ENCODE measurements around the gene SPTLC2.
"Not testable (repeated sequence)": the region's sequence is repeated elsewhere in the genome, so short reads cannot be mapped to it uniquely, and the experiment has no call there.

The SPTLC2 gene

DNA sequence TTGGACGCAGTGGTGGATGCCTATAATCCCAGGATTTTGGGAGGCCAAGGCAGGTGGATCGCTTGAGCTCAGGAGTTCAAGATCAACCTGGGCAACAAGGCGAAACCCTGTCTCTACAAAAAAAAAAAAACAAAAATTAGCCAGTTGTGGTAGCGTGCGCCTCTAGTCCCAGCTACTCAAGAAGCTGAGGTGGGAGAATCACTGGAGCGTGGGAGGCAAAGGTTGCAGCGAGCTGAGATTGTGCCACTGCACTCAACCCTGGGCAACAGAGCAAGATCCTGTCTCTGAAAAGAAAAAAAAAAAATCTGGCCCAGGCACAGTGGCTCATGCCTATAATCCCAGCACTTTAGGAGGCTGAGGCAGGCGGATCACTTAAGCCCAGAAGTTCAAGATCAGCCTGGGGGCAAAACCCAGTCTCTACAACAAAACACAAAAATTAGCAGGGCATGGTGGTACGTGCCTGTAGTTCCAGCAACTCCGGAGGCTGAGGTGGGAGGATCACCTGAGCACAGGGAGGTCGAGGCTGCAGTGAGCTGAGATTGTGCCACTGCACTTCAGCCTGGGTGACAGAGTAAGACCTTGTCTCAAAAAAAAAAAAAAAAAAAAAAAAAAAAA lies 27.9 kb downstream of the SPTLC2 start:
- not testable (repeated sequence) for DNase-seq (ENCODE audit: low spot score)

DNA sequence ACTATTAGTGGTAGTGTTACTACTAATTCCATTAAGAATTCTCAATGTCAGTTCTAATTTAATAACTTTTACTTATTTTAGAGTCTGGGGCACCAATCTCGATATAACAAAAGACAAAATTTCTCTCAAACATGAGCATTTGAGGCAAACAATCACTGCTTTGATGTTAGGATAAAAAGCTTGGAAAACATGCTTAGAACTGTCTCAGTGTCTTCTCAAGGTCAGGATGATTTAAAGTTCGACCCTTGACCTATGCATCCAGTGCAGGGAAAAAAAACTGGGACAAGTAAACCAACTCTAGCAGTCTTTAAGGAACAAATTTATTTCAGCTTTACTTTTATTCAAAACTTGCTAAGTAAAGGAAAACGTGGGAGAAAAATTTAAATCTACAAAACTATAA lies 31.1 kb downstream of the SPTLC2 start:
- no peak for DNase-seq (ENCODE audit: low spot score)

DNA sequence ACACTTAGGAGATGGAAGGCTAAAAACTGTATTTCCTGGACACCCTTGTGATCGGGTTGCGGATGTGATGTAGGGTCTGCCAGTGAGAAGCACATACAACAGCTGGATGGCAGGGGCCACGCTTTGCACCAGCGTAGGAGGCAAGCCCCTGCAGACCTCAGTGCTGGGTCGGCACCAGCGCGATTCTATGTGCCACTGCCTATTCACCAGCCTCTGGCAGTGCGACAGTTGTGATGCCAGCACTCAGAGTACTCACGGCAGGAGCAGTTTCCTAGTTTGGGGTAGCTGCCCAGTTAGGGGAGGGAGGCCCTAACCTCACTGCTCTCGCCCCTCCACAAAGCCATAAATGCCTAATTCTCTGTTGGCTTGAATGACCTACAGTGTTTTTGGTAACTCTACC lies 31.6 kb downstream of the SPTLC2 start:
- no peak for DNase-seq (ENCODE audit: low spot score)

DNA sequence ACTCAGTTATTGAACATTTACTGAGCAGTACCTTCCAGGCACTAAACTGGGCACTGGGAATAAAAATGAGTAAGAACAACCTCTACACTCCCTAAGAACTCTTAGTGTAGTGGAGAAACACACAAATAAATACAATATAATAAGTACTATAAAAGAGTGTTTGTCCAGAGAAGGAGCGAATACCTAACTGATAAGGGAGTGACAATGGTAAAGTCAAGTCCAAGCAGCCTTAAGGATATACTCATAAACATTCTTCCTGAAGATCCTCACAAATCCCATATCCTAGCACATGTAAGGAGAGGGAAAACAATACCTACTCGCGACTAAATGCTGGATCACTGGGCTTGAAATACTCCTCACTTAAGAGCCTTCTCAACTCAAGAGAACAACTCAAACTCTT lies 32.8 kb downstream of the SPTLC2 start:
- no peak for DNase-seq (ENCODE audit: low spot score)

DNA sequence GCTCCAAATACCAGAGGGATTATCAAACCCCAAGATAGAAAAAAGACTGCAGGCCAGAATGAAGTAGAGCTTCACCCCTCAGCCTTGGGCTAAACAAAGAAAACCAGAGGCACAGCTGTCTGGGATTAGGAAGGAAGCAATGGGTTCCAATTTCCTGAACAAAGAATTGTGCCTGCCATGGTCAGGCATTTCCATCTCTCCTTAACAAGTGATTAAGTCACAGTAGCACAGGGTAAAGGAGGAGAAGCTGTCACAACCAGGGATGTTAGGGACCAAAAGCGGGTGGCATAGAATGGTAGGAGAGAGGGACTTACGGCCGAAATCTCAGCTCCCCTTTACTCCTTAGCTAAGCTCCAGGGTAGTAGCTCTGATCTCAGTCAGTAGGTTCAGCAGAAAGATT lies 33.9 kb downstream of the SPTLC2 start:
- DNase-seq (ENCODE audit: low spot score) = peak; percentile 57

DNA sequence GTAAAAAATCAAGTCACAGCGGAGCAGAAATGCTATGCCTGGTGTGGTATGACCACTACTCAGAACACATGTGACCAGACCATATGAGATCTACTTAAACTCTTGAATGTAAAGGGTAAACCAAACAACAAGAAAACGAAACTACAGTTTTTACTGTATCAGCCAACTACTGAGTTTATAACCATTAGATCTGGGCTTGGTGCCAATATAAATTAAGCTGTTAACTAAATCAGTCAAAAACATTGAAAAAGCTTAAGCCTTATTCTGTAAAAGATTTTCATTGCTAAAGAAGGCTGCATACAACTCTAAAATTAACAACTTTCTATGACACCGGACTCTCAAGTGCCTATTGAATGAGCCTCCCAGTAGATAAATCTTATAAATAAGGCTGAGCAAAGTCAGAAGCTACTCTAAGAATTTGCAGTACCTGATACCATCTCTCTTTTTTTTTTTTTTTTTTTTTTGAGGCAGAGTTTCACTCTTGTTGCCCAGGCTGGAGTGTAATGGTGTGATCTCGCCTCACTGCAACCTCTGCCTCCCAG lies 35.4 kb downstream of the SPTLC2 start:
- DNase-seq (ENCODE audit: low spot score) = no peak

DNA sequence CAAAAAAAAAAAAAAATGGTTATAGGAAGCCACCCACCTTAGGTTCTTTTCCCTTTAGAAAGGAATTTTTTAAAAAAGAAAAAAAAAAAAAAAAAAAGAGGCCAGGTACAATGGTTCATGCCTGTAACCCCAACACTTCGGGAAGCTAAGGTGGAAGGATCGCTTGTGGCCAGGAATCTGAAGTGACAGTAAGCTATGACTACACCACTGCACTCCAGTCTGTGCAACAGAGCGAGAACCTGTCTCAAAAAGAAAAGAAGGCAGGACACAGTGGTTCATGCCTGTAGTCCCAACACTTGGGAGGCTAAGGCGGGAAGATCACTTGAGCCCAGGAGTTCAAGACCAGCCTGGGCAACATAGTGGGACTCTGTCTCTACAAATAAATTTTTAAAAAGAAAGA lies 36.0 kb downstream of the SPTLC2 start:
- no peak for DNase-seq (ENCODE audit: low spot score)

DNA sequence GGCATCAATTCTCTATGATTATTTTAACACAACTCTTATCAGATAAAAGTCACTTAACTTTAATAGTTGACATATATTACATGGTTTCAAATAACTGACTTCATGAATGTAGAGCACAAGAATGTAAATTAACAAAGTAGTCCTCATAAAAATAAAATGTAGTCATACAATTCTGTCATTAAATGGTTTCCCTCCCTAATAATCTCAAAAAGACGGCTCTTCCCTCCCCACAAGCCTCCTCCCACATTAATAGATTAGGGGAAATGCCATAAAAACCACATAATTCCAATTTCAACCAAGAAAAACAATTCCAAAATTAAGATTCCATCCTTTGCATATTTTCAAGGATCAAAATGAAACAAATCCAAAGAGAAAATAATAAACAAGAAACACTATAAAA lies 36.7 kb downstream of the SPTLC2 start:
- DNase-seq (ENCODE audit: low spot score) = no peak

DNA sequence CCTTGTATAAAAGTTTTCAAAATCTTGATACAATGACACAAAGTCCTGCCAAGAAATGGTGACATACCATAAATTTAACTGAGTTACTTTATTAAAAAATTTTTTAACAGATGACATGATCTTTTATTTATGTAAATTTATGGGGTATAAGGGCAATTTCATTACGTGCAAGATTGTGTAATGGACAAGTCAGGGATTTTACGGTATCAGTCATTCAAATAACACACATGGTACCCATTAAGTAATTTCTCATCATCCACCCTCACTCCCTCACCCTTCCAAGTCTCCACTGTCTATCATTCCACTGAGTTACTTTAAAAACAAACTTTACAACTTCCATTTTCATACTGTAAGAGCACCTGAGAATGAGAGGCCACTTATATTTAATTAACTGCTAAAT lies 37.4 kb downstream of the SPTLC2 start:
- no peak for DNase-seq (ENCODE audit: low spot score)

DNA sequence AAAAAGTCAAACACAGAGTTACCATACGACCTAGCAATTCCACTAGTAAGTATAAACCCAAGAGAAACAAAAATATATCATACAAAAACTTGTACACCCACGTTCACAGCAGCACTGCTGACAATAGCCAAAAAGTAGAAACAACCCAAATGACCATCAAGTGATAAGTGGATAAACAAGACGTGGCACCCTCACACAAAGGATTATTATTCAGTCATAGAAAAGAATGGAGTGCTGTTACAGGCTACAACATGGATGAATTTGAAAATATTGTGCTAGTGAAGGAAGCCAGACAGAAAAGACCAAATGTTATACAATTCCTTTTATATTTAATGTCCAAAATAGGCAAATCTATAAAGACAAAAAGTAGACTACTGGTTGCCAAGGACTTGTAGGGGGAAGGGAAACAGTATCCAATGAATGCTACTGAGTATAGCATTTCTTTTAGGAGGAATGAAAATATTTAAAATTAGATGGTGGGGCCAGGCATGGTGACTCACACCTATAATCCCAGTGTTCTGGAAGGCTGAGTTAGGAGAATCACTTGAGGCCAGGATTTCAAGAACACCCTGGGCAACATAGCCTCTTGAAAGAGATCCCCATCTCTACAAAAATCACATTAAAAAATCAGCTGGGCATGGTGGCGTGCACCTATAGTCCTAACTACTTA lies 41.9 kb downstream of the SPTLC2 start:
- DNase-seq (ENCODE audit: low spot score) = no peak

DNA sequence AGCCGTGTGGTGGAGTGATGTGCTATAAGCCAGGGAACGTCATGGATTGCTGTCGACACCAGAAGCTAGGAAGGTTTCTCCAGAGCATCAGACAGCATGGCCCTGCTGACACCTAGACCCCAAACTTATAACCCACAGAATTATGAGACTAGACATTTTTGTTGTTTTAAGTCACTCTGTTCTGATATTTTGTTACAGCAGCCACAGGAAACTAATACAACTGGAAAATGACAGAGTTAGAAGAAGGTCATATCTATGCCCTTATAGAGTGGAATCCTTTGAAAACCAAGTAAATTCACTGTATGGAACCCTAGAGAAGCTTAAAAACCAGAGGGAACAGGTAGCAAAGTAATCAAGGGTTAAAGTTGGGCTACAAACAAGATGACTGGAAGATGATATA lies 42.5 kb downstream of the SPTLC2 start:
- no peak for DNase-seq (ENCODE audit: low spot score)

DNA sequence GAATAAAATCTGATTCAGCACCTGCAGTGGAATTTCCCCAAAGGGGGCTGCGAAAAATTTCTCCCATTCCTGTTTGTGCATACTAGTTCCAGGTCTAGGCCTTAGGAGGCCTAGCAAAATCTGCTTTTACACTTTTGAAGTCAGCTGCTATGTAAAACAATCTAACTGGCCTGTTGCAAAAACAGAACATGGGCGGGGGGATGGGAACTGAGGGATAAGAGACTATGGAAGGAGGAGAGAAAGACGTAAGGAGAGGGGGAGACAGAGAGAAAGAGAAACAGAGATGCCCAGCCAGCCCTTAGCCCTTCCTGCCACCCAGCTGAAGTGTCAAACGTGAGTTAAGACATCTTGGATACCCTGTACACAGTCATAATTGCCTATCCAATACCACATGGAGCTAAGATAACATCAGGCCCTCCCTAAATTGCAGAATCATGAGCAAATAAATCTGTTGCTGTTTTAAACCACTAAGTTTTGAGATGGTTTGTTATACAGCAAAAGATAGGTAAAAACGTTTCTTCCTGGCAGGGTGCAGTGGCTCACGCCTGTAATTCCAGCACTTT lies 45.6 kb downstream of the SPTLC2 start:
- no peak for DNase-seq (ENCODE audit: low spot score)

DNA sequence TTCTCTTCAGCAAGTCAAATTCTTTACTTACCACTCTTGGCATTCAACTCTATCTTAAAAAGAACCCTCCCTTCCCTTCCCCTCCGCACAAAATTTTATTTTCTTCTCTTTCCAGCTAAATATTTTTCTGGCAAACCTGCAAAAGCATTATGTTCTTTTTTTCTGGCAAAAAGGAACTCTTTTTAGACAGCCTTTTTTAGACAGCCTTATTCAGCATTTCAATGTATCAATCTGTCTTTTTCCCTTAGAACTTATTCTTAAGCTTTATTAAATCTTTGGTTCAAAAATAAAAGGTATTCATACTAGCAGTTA lies 50.5 kb downstream of the SPTLC2 start:
- DNase-seq (ENCODE audit: low spot score) = no peak

DNA sequence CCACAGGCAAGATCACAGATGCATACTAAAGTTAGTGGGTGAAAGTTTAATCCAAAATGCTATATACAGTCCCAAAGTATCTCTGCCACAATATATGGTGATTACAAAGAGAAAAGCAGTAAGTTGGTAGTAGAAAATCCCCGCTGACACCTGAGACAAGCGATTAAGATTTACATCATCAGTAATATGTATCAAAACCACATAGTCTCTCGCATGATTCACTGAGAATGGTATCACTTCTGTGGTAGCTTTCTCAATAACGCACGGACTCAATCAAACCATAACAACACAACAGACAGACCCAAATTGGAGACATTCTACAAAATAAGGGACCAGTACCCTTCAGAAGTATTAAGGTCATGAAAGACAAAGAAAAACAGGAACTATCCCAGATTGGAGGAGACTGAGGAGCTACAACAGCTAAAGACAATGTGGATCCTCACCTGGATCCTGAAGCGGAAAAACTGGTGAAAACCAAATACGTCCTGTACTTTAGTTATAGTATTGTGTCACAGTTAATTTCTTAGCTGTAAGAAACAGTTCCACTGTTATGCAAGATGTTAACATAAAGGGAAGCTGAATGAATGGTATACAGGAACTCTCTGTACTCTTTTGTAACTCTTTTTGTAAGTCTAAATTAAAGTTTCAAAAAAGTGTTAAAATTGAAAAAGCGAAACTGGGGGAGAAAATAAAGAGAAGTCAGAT lies 51.0 kb downstream of the SPTLC2 start:
- DNase-seq (ENCODE audit: low spot score) = no peak

DNA sequence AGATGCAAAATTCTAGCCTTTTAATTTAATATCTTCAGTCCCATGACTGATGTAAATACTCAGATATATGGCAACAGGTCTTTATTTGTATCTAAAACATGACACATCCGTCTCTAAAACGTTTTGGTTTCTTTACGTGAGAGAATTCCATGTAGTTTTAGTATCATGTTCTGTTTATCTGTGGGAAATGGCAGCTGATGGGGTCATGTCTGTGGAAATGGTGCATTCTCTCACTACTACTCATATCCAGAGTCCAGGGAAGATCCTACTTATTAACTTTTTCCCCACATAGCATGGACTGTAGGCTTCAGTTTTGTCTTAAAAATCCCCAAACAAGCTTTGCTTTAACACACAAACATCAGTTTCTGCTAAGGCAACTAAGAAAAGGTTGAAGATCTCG lies 53.8 kb downstream of the SPTLC2 start:
- no peak for DNase-seq (ENCODE audit: low spot score)

DNA sequence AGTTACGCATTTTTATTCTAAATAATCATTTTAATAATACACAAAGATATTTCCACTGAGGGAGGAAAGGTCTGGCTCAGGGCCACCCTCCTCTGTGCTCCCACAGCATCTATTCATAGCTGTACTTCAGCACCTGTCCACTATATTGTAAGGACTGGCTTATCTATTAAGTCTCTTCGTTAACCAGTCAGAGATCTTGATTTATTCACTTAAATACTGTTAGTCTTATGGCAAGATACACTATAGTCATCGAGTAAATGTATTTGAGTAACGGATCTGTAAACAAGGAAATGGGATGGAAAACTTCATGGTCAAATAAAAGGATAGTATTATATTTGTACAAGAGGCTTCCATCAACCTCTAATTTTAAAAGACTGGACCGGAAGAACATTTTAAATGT lies 54.6 kb downstream of the SPTLC2 start:
- DNase-seq (ENCODE audit: low spot score) = no peak

DNA sequence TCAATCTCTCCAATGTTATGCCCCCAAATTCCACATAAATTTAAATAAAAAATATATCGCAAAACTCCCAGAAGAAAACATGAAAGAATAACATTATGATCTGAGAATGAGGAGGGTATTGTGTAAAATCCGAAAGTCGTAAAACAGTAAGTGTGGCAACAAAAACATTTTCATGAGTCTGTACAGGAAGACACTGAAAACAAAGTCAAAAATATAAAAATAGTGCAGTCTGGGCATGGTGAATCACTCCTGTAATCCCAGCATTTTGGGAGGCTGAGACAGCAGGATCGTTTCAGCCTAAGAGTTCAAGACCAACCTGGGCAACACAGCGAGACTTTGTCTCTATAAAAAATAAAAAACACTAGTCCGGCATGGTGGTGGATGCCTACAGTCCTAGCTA lies 57.1 kb downstream of the SPTLC2 start:
- DNase-seq (ENCODE audit: low spot score) = no peak

DNA sequence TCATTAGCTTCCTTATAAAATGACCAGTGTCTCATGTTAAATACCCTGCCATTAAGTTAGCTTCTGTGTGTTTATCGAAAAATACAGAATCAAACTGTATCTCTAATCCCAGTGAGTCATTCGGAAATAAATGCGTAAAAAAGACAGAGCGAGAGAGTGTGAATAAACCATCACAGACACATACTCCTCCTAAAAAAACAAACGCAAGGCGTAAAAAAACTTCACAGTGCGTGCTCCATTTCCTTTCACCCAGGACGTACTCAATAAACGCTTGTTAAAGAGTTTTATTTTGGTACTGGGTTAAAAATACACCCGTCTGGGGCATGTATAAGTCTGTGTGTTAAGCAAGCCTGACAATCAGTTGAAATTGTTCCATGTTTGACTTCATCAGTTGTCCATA lies 59.0 kb downstream of the SPTLC2 start:
- no peak for DNase-seq (ENCODE audit: low spot score)

DNA sequence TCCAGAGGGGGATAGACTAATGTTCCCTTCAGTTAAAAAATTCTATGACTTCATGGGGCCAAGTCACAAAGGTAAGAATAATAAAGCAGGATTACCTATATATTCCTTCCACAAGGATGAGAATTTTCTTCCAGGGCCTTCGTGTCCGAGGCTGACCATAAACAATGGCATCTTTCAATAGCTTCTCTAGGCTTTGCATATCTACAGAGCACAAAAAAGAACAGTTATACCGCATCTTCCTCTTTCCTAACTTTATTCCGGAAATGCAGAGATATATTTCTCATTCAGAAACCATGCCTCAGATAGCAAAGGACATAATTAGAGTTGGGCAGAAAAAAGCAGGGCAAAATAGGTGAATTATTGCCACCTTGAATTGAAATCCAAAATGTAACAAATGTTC lies 59.5 kb downstream of the SPTLC2 start:
- DNase-seq (ENCODE audit: low spot score) = no peak

DNA sequence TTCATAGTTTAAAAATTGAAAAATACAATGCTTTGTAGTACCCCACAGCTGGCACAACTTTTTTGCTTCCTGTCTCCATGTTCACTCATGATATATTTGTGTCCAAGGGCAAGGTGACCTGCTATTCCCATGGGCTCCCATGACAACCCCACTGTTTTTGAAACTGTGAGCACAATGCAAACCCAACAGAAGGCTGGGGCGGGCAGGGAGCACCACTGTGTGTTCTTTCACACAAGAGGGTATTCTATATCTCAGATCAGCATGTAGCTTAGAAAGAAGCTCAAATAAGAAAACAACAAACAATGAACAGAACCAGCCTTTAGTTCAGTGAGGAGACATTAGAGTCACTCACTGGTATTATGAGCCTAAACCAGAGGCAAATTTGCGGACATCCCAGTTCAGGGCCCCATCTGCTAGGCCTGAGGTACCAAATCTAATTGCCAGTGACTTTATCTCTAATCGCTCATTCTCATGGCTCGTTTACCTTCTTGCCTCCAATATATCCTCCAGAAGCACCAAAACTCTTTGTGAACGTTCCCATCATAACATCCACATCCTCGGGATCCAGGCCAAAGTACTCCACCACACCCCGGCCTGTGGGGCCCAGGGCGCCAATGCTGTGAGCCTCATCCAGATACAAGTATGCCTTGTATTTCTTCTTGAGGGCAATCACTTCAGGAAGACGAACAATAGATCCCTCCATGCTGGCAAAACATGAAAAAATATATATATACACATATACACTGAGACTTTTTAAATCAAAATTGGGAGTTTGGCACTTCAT lies 61.4 kb downstream of the SPTLC2 start:
- DNase-seq (ENCODE audit: low spot score) = no peak

DNA sequence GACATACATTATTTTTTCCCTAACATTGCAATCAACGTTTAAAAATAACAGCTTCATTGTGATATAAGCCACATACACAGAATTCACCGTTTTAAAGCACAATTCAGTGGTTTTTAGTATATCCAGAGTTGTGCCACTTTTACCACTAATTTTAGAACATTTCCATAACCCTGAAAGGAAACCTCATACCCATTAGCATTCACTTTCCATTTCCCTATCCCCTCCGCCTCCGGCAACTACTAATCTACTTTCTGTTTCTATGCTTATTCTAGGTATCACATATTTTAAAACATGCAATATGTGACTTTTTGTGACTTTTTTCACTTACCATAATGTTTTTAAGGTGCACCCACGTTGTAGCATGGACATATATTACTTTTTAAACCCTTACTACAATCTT lies 62.2 kb downstream of the SPTLC2 start:
- DNase-seq (ENCODE audit: low spot score) = no peak

DNA sequence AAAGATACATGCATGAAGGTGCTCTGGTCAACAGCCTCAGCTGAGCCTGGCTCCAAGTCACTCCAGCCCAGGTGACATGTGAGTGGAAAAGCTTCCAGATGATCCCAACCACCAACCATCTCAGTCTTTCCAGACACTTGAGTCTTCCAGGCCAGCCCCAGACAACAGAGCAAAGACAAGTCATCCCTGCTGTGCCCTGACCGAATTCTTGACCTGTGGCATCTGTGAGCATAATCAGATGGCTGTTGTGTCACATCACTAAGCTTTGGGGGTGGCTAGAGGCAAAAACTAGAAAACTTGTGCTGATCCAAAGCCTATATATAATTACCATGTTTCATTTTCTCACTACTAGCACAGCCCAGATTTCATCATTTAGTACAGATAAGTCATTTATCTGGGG lies 67.0 kb downstream of the SPTLC2 start:
- DNase-seq (ENCODE audit: low spot score) = no peak
